ENCODE measurements around the gene BMPR1A. TPM values are rescaled to one million over a fixed set of nuclear protein-coding genes. Genes with fewer than 3 reads are reported as not detected.

BMPR1A gene
- total and polyA plus RNA-seq, 10 of the 15 experiments (the other 5 are each of a cell fraction or from before 2014, with no cell fraction given): 2.3 to 22.7 (median 13.1) TPM

DNA sequence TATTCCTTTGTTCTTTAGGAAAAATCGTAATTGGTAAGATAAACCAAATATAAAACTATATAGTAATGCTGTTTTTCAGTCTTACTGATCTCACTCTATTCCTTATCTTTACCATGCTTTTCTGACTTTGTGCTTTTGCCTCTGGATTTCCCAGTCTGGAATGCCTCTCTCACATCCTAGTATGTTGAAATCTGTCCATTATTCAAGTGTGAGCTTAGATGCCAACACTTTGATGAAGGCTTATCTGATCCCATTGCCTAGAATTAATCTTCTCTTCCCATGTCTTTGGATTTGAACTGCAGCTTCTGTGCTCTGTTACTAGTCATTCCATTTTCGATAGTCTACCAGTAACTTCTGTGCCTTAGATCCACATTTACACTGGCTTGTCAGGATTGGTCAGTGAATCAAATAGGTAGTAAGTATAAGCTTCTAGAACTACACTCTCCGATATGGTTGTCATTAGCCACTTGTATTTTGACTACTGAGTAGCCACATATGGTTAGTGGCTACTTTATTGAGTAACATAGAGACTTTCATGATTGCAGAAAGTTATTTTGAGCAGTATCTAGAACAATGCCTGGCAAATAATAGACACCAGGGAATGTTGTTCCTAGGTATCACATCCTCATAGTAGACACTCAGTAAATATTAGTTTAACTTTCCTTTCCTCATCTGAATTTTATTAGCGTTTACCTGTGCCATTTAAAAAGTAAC, 92.9 kb downstream of the BMPR1A start (continued):
- TF ChIP-seq IKZF1 (conservative IDR thresholded peaks at IDR 0.05) (peak; percentile 68), GABPA (IDR thresholded peaks at IDR 0.05; ENCODE audit: low read depth) (peak; percentile 52; the same call in 1 of the 2 replicates), ZNF274 (IDR thresholded peaks at IDR 0.05; ENCODE audit: insufficient read depth, insufficient read length) (no peak), RELB (IDR thresholded peaks at IDR 0.05; ENCODE audit: low read depth) (peak; percentile 33; the same call in 1 of the 2 replicates), TCF3 (IDR thresholded peaks at IDR 0.05; ENCODE audit: borderline replicate concordance, insufficient read depth, low read depth, low read length) (no peak), STAT3 (IDR thresholded peaks at IDR 0.05; ENCODE audit: low read depth, low read length) (no peak), RAD51 (IDR thresholded peaks at IDR 0.05) (no peak), CUX1 (IDR thresholded peaks at IDR 0.05; ENCODE audit: insufficient replicate concordance, low read depth, low read length) (no peak), MEF2A (IDR thresholded peaks at IDR 0.05; ENCODE audit: insufficient read depth, low read depth, low read length) (peak; percentile 96)
- TF ChIP-seq, protein P1, sequence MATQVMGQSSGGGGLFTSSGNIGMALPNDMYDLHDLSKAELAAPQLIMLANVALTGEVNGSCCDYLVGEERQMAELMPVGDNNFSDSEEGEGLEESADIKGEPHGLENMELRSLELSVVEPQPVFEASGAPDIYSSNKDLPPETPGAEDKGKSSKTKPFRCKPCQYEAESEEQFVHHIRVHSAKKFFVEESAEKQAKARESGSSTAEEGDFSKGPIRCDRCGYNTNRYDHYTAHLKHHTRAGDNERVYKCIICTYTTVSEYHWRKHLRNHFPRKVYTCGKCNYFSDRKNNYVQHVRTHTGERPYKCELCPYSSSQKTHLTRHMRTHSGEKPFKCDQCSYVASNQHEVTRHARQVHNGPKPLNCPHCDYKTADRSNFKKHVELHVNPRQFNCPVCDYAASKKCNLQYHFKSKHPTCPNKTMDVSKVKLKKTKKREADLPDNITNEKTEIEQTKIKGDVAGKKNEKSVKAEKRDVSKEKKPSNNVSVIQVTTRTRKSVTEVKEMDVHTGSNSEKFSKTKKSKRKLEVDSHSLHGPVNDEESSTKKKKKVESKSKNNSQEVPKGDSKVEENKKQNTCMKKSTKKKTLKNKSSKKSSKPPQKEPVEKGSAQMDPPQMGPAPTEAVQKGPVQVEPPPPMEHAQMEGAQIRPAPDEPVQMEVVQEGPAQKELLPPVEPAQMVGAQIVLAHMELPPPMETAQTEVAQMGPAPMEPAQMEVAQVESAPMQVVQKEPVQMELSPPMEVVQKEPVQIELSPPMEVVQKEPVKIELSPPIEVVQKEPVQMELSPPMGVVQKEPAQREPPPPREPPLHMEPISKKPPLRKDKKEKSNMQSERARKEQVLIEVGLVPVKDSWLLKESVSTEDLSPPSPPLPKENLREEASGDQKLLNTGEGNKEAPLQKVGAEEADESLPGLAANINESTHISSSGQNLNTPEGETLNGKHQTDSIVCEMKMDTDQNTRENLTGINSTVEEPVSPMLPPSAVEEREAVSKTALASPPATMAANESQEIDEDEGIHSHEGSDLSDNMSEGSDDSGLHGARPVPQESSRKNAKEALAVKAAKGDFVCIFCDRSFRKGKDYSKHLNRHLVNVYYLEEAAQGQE (IDR thresholded peaks at IDR 0.05; ENCODE audit: low read depth, low read length): no peak
- TF ChIP-seq, protein P2, sequence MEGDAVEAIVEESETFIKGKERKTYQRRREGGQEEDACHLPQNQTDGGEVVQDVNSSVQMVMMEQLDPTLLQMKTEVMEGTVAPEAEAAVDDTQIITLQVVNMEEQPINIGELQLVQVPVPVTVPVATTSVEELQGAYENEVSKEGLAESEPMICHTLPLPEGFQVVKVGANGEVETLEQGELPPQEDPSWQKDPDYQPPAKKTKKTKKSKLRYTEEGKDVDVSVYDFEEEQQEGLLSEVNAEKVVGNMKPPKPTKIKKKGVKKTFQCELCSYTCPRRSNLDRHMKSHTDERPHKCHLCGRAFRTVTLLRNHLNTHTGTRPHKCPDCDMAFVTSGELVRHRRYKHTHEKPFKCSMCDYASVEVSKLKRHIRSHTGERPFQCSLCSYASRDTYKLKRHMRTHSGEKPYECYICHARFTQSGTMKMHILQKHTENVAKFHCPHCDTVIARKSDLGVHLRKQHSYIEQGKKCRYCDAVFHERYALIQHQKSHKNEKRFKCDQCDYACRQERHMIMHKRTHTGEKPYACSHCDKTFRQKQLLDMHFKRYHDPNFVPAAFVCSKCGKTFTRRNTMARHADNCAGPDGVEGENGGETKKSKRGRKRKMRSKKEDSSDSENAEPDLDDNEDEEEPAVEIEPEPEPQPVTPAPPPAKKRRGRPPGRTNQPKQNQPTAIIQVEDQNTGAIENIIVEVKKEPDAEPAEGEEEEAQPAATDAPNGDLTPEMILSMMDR (IDR thresholded peaks at IDR 0.05 in 2 of 3, conservative IDR thresholded peaks at IDR 0.05 in 1 of 3; ENCODE audit: control insufficient read depth in 2 of 3, extremely low read depth in 1 of 3, insufficient read depth in 1 of 3, low read depth in 3 of 3, low read length in 3 of 3): no peak
- TF ChIP-seq, protein P3, sequence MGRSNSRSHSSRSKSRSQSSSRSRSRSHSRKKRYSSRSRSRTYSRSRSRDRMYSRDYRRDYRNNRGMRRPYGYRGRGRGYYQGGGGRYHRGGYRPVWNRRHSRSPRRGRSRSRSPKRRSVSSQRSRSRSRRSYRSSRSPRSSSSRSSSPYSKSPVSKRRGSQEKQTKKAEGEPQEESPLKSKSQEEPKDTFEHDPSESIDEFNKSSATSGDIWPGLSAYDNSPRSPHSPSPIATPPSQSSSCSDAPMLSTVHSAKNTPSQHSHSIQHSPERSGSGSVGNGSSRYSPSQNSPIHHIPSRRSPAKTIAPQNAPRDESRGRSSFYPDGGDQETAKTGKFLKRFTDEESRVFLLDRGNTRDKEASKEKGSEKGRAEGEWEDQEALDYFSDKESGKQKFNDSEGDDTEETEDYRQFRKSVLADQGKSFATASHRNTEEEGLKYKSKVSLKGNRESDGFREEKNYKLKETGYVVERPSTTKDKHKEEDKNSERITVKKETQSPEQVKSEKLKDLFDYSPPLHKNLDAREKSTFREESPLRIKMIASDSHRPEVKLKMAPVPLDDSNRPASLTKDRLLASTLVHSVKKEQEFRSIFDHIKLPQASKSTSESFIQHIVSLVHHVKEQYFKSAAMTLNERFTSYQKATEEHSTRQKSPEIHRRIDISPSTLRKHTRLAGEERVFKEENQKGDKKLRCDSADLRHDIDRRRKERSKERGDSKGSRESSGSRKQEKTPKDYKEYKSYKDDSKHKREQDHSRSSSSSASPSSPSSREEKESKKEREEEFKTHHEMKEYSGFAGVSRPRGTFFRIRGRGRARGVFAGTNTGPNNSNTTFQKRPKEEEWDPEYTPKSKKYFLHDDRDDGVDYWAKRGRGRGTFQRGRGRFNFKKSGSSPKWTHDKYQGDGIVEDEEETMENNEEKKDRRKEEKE (IDR thresholded peaks at IDR 0.05): no peak

All from GM12878 (cell line).